Upper lobe of left lung (tissue), 6 donors: ENCODE data around the gene ACTR1B. TPM values are rescaled to one million over a fixed set of nuclear protein-coding genes. Genes with fewer than 3 reads are reported as not detected.

Experiments
- ATAC-seq, 2 donors: fragments of 200-7000 bp; cut with Tn5 transposase; one replicate each; pipeline ENCODE4 v1.9.1; 2022; ENCODE audit warnings: mild to moderate bottlenecking in 2 of 2, moderate library complexity in 2 of 2; ENCODE audit not compliant: low FRiP score in 2 of 2
- DNase-seq, 2 donors: peaks; one replicate each; pipeline ENCODE4 v3.0.0-alpha.2; 2019 to 2020
- H3K27ac ChIP-seq, 4 donors: fragments of 200-600 bp; sonication (generic); one replicate each; pipeline ENCODE4 v1.5.1; 2016 to 2019
- H3K27me3 ChIP-seq, 4 donors: fragments of 200-600 bp; sonication (generic); one replicate each; pipeline ENCODE4 v1.5.1; 2017 to 2019
- H3K36me3 ChIP-seq, 4 donors: fragments of 200-600 bp; sonication (generic); one replicate each; pipeline ENCODE4 v1.5.1; 2016 to 2019
- H3K4me1 ChIP-seq, 4 donors: fragments of 200-600 bp; sonication (generic); one replicate each; pipeline ENCODE4 v1.5.1; 2018 to 2019
- H3K4me3 ChIP-seq, 4 donors: fragments of 200-600 bp; sonication (generic); one replicate each; pipeline ENCODE4 v1.5.1; 2017 to 2019; ENCODE audit warnings: mild to moderate bottlenecking in 2 of 4, moderate library complexity in 1 of 4
- H3K9me3 ChIP-seq, 4 donors: fragments of 200-600 bp; sonication (generic); one replicate each; pipeline ENCODE4 v1.5.1; 2018 to 2019
- CTCF ChIP-seq, 6 experiments: fragments of 450-650 bp in 4 of 6; fragments of 200-600 bp in 2 of 6; sonication (generic) in 2 of 6; IDR thresholded peaks; one replicate each; pipeline ENCODE4 v1.5.1; 2016 to 2019; ENCODE audit warnings: antibody characterized with exemption in 6 of 6
- EP300 ChIP-seq, 4 donors: sonication (generic); formaldehyde crosslinking; IDR thresholded peaks; one replicate each; pipeline ENCODE4 v1.5.1; 2017; ENCODE audit warnings: antibody characterized with exemption in 4 of 4, control low read depth in 2 of 4
- POLR2A ChIP-seq, 4 donors: fragments of 450-650 bp; IDR thresholded peaks; one replicate each; pipeline ENCODE4 v1.5.1; 2016 to 2017; ENCODE audit warnings: antibody characterized with exemption in 4 of 4, mild to moderate bottlenecking in 2 of 4
- POLR2AphosphoS5 ChIP-seq, 2 donors: sonication (generic); formaldehyde crosslinking; IDR thresholded peaks; one replicate each; pipeline ENCODE4 v1.5.1; 2017; ENCODE audit warnings: antibody characterized with exemption in 2 of 2
- WGBS, 2 donors: methylation state at CpG; one replicate each; pipeline ENCODE4 v1.1.5; 2017 to 2018; 5-methylcytosine and 5-hydroxymethylcytosine counted together
- total RNA-seq, 6 donors: library from RNA; depleted of rRNA in 4 of 6; stranded (reverse); fragments of >200 nt in 4 of 6; gene quantifications; one replicate each; pipeline versions ENCODE4 v1.1.0 to v1.2.1, GENCODE V29; 2016 to 2021
- donor health status: DM: no; HTN: no; CAD: no; lungs with moderate emphysema.
- donor health status: DM: no; HTN: yes; CAD: no; lungs with severe emphysema.

The ACTR1B gene
- total RNA-seq, 6 donors from 2014 or later: 63.9 to 83.0 (median 69.9) TPM

- no peaks in the 10 kb centered on the region for H3K9me3 ChIP-seq
- no peaks in the 10 kb centered on the region for H3K27me3 ChIP-seq
- 59 to 60% methylated on average over 11 of the region's 11 CpGs for WGBS, 2 donors
- ATAC-seq (peak; percentile 66 to 71), DNase-seq (no peak)
- H3K27ac ChIP-seq: no peak overlapping the region
- no peak overlapping the region for H3K4me3 ChIP-seq
- no peaks in the 10 kb centered on the region for H3K36me3 ChIP-seq
- peaks cover 0 to 4% (median 0%) of the 10 kb centered on the region in 4 donors for H3K4me1 ChIP-seq
- no peak for TF ChIP-seq EP300 (IDR thresholded peaks at IDR 0.05)
- peak; percentile 21 to 61 (median 51) for TF ChIP-seq CTCF (IDR thresholded peaks at IDR 0.05)
- TF ChIP-seq POLR2AphosphoS5 (IDR thresholded peaks at IDR 0.05): no peak
- no peak for TF ChIP-seq POLR2A (IDR thresholded peaks at IDR 0.05)
Measured at GRCh38 chr2:97699765-97700444, 36.1 kb upstream of the ACTR1B start.

- no peaks in the 10 kb centered on the region for H3K36me3 ChIP-seq
- DNase-seq (no peak), ATAC-seq (no peak)
- no peak overlapping the region for H3K4me3 ChIP-seq
- H3K4me1 ChIP-seq: peaks cover 0 to 4% (median 0%) of the 10 kb centered on the region in 4 donors
- H3K27me3 ChIP-seq: no peaks in the 10 kb centered on the region
- no peak overlapping the region for H3K27ac ChIP-seq
- WGBS, 2 donors: 86 to 89% methylated on average over 4 of the region's 4 CpGs
- no peaks in the 10 kb centered on the region for H3K9me3 ChIP-seq
- no peak for TF ChIP-seq POLR2AphosphoS5 (IDR thresholded peaks at IDR 0.05)
- TF ChIP-seq POLR2A (IDR thresholded peaks at IDR 0.05): no peak
- TF ChIP-seq CTCF (IDR thresholded peaks at IDR 0.05): no peak
- TF ChIP-seq EP300 (IDR thresholded peaks at IDR 0.05): no peak
Measured at GRCh38 chr2:97698530-97698929, 34.7 kb upstream of the ACTR1B start.

GRCh38 chr2:97697252-97698235 lies 33.7 kb upstream of the ACTR1B start:
- no peak overlapping the region for H3K4me3 ChIP-seq
- H3K4me1 ChIP-seq: peaks cover 0 to 4% (median 0%) of the 10 kb centered on the region in 4 donors
- TF ChIP-seq POLR2A (IDR thresholded peaks at IDR 0.05): no peak
- peak; percentile 87 to 95 (median 92) for TF ChIP-seq CTCF (IDR thresholded peaks at IDR 0.05)
- TF ChIP-seq EP300 (IDR thresholded peaks at IDR 0.05): no peak
- WGBS, 2 donors: 25 to 28% methylated on average over 14 of the region's 14 CpGs
- peak in 1 of 2 donors; percentile 93 for DNase-seq
- H3K36me3 ChIP-seq: no peaks in the 10 kb centered on the region
- H3K27me3 ChIP-seq: no peaks in the 10 kb centered on the region
- H3K9me3 ChIP-seq: no peaks in the 10 kb centered on the region
- no peak overlapping the region for H3K27ac ChIP-seq
- peak; percentile 88 to 95 for ATAC-seq

DNA sequence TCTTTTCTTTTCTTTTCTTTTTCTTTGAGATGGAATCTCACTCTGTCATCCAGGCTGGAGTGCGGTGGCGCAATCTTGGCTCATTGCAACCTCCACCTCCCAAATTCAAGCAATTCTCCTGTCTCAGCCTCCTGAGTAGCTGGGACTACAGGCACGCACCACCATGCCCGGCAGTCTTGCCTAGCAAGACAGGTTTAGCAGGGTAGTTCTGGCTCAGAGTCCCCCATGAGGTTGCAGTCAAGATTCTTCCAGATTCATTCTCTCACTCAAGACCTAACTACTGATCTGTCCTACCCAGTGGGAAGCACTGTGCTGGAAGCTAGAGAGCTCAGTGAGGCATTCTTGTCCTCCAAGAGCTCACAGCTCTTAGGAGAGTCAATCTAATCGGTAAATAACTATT lies 31.9 kb upstream of the ACTR1B start:
- 92 to 93% methylated on average over 5 of the region's 5 CpGs for WGBS, 2 donors
- H3K9me3 ChIP-seq: no peaks in the 10 kb centered on the region
- peaks cover 0 to 4% (median 0%) of the 10 kb centered on the region in 4 donors for H3K4me1 ChIP-seq
- no peak for TF ChIP-seq POLR2A (IDR thresholded peaks at IDR 0.05)
- TF ChIP-seq CTCF (IDR thresholded peaks at IDR 0.05): no peak
- no peak for TF ChIP-seq POLR2AphosphoS5 (IDR thresholded peaks at IDR 0.05)
- DNase-seq: no peak
- no peak overlapping the region for H3K27ac ChIP-seq
- no peak overlapping the region for H3K4me3 ChIP-seq
- H3K36me3 ChIP-seq: no peaks in the 10 kb centered on the region
- ATAC-seq: no peak
- H3K27me3 ChIP-seq: no peaks in the 10 kb centered on the region
